Muscle of arm (tissue), 12 donors: ENCODE measurements around the gene GJA9. TPM values are rescaled to one million over a fixed set of nuclear protein-coding genes. Genes with fewer than 3 reads are reported as not detected.
A peak's percentile ranks its signal among the peaks of the same experiment; 100 is the strongest.
"Not testable (repeated sequence)": the region's sequence is repeated elsewhere in the genome, so short reads cannot be mapped to it uniquely, and the experiment has no call there.

ENCODE experiments used
- DNase-seq: peaks from one replicate; pipeline ENCODE4 v3.0.0-alpha.2; 2013
- polyA plus RNA-seq, 12 donors: library from polyadenylated mRNA; unstranded; fragments of 120-200 nt; gene quantifications; one replicate each; pipeline ENCODE4 v1.2.1, GENCODE V29; 2013; ENCODE audit not compliant: insufficient read length in 12 of 12

GJA9 gene
- polyA plus RNA-seq, 12 donors: 0.12 to 0.50 (median 0.18) TPM; not detected in 4

DNA sequence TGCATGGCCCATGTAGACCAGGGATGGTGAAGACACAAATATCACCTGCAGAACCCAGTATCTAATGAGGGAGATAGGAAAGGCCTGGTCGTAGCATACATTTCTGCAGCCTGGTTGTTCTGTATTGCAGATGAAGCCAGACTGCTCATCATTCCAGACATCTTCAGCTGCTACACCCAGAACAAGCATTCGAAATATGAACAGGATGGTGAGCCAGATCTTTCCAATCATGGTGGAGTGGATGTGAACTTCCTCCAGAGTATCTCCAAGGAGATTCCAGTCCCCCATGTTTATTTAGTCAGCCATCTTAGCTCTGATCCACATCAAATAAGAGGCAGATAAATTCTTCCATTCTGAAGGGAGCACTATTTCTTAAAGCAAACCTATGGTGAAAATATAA, 5.6 kb downstream of the GJA9 start:
- DNase-seq: no peak

DNA sequence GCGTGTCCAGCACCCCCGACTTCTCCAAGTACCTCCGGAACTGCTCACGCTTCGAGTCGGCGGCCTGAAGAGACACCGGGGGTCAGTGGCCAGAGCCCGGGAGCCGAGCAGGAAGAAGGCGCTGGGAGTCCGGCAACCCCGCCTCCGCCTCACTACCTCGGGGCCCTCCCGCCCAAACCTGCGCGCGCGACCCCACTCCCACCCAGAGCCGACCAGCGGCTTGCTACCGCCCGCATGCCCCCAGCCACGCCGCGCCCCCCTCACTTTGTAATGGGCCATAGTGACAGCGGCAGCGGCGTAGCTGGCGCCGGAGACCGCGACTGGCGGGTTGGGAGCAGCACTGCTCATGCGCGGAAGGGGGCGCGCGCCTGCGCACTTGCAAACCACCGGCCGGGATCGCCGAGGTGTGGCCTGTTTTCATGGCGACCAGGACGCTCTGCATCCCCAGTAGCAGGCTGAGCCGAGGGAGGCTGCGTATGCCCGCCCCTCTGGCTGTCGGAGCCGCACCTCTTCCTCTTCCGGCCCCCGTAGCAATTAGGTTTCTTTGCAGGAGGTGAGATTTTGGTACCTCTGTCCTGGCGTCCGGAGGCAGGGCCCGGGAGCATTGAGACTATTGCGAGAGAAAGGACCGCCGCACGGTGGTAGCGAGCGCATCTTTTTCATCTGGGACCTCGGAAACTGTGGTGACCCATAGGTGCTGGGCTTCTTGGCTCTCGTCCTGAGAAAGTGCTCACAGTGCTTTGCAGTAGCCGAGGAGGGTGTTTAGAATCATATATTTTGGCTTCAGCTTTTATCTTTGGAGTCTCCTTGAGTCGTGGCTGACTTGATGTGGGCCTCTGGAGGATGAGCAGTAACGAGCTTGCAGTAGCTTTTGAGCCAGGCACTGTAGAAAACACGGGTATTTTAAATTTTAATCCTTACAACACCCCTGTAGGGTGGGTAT, 8.1 kb downstream of the GJA9 start, which contains the start of gene MYCBP:
Gene MYCBP, minus strand, starts transcription at position 322 of the 943 bp plus-strand sequence. Its CDS starts 43 bp downstream, at position 279.
- DNase-seq: peak; percentile 98

DNA sequence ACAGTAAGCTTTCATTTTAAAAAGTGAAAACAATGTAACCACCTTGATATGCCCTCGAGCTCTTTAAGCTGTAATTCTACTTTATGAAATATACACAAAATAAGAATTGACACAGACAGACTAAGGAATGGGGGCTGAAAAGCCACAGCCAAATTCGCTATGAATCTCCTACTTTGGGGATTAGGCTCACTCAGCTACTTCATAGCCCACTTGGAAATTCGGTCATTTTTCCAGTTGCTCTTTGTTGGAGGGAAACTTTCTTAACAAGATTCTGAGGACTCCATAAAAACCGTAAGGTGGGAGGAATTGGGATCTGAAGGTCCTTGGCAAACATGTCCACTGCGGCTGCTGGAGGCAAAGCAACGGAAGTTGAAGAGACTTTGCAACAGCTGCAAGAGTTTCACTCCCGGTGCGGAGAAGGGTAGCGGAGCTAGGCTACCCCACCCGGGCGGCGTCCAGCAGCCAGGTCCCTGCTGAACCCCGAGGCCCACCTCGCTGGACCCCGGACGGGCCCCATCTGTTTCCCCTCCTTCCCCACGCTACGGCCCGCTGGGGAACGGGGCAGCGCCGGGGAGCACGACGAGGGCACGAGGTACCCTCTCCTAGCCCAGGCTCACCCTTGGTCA, 8.9 kb downstream of the GJA9 start:
- DNase-seq: no peak

DNA sequence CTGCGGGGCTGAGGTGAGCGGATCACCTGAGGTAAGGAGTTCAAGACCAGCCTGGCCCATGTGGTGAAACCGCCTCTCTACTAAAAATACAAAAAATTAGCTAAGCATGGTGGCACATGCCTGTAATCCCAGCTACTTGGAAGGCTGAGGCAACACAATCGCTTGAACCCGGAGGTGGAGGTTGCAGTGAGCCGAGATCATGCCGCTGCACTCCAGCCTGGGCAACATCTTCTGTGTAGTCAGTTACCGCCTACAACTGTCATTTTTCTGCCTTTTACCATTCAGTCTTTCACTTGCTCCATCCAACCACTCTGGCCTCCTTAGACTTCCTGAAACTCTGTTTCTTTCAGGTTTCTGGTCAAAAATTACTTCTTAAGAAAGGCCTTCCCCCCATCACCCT, 10.4 kb downstream of the GJA9 start:
- no peak for DNase-seq

DNA sequence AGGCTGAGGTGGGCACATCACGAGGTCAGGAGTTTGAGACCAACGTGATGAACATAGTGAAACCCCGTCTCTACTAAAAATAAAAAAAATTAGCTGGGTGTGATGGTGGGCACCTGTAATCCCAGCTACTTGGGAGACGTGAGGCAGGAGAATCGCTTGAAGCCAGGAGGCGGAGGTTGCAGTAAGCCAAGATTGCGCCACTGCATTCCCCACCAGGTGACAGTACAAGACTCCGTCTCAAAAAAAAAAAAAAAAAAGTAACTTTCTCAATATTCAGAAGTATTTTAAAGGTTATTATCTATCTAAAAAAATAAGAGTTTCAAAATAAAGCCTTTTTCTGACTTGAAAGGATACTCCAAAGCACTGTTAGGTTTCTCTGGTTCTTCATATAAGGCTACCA, 14.2 kb downstream of the GJA9 start:
- no peak for DNase-seq

GRCh38 chr1:38865112-38865715, 16.2 kb downstream of the GJA9 start:
- DNase-seq: no peak

DNA sequence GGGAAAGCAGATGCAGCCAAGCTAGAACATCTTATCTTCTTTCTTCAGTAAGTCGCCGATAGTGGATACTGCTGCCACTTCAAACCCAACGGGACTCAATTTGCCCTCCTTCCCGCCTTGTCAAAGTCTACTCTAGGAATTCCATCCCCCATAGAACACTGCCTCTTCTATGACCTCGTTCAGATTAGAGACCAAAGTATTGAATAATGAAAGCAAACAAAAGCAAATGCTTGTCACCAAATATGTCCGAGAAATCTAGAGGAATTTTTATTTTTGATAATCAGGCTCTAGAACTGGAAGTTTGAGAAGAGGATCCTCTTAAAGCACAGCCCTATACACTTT, 21.0 kb downstream of the GJA9 start:
- DNase-seq: no peak

- DNase-seq: peak; percentile 98
These were observed 21.6 kb downstream of the GJA9 start, which contains the start of gene RRAGC for GRCh38 chr1:38859561-38860453. RRAGC (minus strand) TSS chr1:38859772; CDS start chr1:38859646, 126 bp downstream.

DNA sequence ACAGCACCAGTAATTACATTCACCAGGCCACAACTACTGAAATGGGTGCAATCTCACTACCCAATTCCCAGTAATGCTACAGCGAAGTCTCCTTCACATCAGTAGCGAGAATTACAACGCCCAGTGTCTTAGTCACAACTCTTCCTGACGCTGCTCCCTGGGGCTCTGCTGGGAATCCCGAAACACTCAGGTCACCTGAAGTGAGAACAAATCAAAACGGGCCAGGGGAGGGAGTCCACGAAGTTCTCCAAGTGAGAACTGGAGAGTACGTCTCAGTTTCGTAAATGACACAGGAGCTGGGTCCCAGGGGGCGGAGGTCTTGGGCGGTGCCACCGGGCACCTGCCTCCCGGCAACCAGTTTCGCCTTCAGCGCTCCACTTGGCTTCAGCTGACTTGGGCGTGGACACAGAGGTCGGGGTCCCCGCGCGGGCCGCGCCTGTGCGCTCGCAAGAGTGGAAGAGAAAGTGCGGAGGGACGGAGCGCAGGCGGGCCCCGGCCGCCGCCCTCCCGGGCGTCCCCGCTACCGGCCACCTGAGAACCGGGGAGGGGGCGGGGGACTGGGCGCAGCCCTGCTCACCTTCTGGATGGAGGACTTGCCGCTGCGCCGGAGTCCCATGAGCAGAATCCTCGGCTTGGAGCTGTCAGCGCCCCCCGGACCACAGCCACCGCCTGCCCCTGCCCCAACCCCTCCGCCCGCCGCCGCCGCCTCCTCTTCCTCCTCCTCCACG, 22.4 kb downstream of the GJA9 start:
- DNase-seq: no peak

DNA sequence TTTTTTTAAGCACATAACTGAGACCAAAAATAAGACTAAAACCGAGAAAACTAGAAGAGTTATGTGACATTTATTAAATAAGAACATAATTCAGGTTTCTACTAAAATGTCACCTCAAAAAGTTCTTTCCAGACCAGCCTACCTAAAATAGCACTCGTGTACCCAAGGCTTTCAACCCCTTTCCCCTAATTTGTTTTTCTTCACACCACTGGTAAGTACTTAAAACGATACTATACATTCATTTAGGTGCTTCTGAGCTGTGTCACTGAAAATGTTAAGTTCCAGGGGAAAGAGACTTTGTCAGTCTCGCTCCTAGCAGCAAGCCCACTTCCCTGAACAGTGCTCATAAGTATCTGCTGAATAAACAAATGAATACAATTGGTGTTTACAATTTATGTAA, 28.6 kb downstream of the GJA9 start:
- DNase-seq: no peak

DNA sequence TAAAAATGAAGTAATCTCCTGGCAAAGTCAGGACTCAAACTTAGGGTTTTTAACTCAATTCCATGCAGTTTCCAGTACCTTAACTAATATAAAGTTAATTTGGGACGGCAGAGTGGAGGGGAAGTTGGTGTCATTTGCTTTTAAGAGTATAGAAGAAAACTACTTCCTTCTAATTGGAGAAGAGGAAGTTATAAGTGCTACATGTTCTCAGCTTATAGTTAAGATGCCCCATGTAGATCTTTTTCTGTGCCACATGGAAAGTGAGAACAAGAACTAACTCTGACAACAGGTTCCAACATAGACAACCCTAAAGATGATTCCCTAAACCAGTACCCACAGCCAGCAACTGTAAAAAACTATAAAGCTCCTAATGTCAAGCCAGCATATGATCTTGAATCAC, 33.3 kb downstream of the GJA9 start:
- DNase-seq: no peak

GRCh38 chr1:38846210-38846609, 35.2 kb downstream of the GJA9 start:
- DNase-seq: no peak

- not testable (repeated sequence) for DNase-seq
These were observed 36.3 kb downstream of the GJA9 start for GRCh38 chr1:38845088-38845487.

GRCh38 chr1:38840281-38840680, 41.1 kb downstream of the GJA9 start:
- DNase-seq: no peak

- no peak for DNase-seq
These were observed 42.0 kb downstream of the GJA9 start for GRCh38 chr1:38839363-38839762.

DNA sequence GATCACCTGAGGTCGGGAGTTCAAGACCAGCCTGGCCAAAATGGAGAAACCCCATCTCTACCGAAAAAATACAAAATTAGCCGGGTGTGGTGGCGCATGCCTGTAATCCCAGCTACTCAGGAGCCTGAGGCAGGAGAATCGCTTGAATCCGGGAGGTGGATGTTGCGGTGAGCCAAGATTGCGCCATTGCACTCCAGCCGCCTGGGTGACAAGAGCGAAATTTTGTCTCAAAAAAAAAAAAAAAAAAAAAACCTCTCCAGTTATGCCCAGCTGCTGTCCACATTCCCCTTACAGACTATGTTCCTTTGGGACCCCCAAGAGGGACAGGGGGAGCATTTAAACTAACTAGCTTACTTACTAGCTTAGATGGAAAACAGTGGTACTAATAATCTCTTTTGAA, 45.1 kb downstream of the GJA9 start:
- DNase-seq: not testable (repeated sequence)

DNA sequence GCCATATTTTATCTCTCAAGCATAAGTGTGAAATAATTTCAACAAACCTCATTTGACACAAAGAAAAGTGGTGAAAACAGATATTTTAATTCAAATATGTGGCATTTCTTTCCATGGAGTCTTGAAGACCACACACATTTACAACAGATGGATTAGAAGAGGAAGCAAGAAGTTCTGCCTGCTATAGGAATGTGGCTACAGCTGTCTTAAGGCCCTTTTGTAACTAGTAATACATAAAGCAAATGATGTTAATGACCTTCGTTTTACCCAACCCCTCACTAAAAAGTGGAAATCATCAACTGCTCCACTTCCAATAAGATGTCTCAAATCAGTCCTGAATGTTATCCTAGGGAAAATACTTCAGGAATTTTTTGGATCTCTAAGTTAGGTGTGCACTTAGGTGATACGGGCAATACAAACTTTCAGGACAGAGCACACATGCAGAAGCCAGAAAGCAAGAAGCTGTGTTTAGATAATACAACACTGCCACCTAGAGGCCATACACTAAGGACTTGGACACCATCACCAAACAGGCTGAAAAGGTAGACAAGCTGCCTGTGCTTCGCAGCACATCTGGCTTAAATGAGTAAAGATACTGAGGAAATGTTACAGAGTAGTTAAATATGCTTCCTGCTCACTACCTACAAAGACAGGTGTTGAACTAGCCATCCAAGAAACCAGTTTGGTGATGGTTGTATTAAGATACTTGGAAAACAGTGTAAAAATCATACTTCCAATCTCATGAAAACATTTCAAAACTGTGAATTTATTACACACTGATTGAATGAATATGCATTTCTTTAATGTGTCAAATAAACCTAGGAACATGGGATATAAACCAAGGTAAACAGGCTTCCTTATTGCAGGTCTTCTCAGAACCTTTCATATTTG, 46.2 kb downstream of the GJA9 start:
- peak; percentile 83 for DNase-seq

- no peak for DNase-seq
These were observed 47.1 kb downstream of the GJA9 start for GRCh38 chr1:38834221-38834782.

GRCh38 chr1:38833146-38833545, 48.2 kb downstream of the GJA9 start:
- no peak for DNase-seq

- DNase-seq: no peak
These were observed 49.0 kb downstream of the GJA9 start for GRCh38 chr1:38832370-38832734.
